Tracheal epithelial cell (primary cell): ENCODE measurements around the gene OR2L5. TPM values are rescaled to one million over a fixed set of nuclear protein-coding genes. Genes with fewer than 3 reads are reported as not detected.

Experiments
- total RNA-seq: library from RNA; depleted of rRNA; stranded (reverse); fragments of >200 nt; gene quantifications from 2 replicates; pipeline ENCODE4 v1.2.1, GENCODE V29; 2014

The OR2L5 gene, protein sequence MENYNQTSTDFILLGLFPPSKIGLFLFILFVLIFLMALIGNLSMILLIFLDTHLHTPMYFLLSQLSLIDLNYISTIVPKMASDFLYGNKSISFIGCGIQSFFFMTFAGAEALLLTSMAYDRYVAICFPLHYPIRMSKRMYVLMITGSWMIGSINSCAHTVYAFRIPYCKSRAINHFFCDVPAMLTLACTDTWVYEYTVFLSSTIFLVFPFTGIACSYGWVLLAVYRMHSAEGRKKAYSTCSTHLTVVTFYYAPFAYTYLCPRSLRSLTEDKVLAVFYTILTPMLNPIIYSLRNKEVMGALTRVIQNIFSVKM
- total RNA-seq: not detected in 2 replicates

DNA sequence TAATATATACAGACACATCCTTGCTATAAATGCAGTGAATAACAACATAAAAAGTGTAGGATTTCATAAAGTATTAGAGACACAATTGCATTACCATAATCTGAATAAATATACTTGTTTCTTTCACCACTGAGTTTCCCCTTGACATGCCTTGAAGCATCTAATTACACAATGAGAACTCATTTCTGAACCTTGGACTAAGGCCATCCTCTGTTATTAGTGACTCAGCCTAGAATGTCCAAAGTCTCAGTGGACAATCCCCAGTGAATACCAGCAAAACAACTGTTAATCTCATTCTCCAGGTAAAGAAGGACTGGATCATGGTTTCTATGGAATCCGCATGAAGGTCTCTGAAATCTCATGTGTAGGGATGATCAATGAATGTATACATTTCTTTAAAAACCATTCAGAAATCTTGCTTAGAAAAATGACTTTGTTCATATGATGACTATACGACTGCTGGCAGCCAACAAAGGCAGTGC lies at the start of gene OR2L5:
Gene OR2L5 (plus strand): TSS at position 432 of the 482 bp plus-strand sequence. CDS start 8,288 bp downstream, outside the sequence.

DNA sequence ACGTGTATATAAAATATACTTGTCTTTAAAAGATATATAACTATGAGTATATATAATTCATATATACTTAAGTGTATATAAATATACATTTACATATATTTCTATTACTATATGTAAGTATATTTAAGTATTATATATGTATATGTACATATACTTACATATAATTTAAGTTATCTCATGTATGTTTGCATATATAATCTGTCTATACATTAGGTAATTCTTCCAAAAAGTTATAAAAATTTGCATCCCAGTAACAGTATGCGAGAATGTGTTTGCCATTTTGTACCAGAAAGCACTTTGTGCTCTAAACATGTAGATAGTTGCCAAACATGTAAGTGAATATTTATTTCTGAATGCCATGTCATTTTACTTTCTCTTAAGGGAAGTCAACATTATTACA lies 48.5 kb upstream of the OR2L5 start, which contains the start of gene OR2AK2:
Gene OR2AK2 (plus strand): TSS at position 301 of the 400 bp plus-strand sequence. CDS start 144 bp downstream, outside the sequence.

DNA sequence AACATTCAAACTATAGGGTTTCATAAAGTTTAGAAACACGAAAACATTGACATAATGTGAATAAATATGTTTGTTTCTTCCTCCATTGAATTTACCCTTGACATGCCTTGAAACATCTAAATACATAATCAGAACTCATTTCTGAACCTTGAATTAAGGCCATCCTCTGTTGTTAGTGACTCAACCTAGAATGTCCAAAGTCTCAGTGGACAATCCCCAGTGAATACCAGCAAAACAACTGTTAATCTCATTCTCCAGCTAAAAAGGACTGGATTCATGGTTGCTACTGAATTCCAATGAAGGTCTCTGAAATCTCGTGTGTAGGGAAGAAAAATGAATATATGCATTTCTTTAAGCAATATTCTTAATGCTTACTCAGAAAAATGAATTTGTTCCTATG lies 16.3 kb downstream of the OR2L5 start, which contains the start of gene OR2L2:
Gene OR2L2 (plus strand): TSS at position 301 of the 400 bp plus-strand sequence. CDS start 8,198 bp downstream, outside the sequence.

DNA sequence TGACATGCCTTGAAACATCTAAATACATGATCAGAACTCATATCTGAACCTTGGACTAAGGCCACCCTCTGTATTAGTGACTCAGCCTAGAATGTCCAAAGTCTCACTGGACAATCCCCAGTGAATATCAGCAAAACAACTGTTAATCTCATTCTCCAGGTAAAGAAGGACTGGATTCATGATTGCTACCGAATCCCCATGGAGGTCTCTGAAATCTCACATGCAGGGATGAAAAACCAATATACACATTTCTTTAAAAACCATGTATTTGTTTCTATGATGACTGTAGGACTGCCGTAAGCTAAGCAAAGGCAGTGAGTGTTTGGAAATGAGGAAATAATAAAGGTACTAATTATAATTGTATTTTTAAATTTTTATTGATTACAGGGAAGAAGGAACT lies 33.1 kb downstream of the OR2L5 start, which contains the start of gene OR2L3:
Gene OR2L3 (plus strand): TSS at position 301 of the 400 bp plus-strand sequence. CDS start 13,846 bp downstream, outside the sequence.

Other genes starting within 250 kb of the OR2L5 start
- gene OR14A16, start 189.5 kb upstream of the OR2L5 start, total RNA-seq: not detected in 2 replicates
- not detected in 2 replicates for gene OR11L1, start 171.8 kb upstream of the OR2L5 start, total RNA-seq
- gene TRIM58, start 156.5 kb upstream of the OR2L5 start, total RNA-seq: 0.24 TPM in 1 of 2 replicates, not detected in the other
- gene OR2W3, start 118.1 kb upstream of the OR2L5 start, total RNA-seq: not detected in 2 replicates
- not detected in 2 replicates for gene OR2T8, start 93.4 kb upstream of the OR2L5 start, total RNA-seq
- gene OR2AJ1, start 88.8 kb upstream of the OR2L5 start, total RNA-seq: not detected in 2 replicates
- not detected in 2 replicates for gene OR2L8, start 64.8 kb upstream of the OR2L5 start, total RNA-seq
- gene OR2AK2, start 48.4 kb upstream of the OR2L5 start, total RNA-seq: not detected in 2 replicates
- under 0.01 TPM in 1 of 2 replicates, not detected in the other for gene OR2L2, start 16.4 kb downstream of the OR2L5 start, total RNA-seq
- gene OR2L3, start 33.2 kb downstream of the OR2L5 start, total RNA-seq: not detected in 2 replicates
- gene OR2L13, start 81.5 kb downstream of the OR2L5 start, total RNA-seq: not detected in 2 replicates
- gene OR2M5, start 131.5 kb downstream of the OR2L5 start, total RNA-seq: not detected in 2 replicates
- gene OR2M2, start 161.2 kb downstream of the OR2L5 start, total RNA-seq: not detected in 2 replicates
- not detected in 2 replicates for gene OR2M3, start 183.6 kb downstream of the OR2L5 start, total RNA-seq
- not detected in 2 replicates for gene OR2M4, start 217.8 kb downstream of the OR2L5 start, total RNA-seq